ENCODE data around the gene FAM98A.

DNA sequence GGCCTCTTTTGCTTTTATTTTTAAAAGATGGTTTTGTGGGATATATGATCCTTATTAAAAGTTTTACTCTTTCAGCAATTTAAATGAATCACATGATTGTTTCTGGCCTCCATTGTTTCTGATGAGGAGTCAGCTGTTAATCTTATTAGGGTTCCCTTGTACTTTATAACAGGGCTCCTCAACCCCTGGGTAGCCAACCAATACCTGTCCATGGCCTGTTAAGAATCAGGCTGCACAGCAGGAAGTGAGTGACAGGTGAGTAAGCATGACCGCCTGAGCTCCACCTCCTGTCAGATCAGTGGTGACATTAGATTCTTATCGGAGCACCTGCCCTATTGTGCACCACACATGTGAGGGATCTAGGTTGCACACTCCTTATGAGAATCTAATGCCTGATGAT, 45.1 kb upstream of the FAM98A start:
- TF ChIP-seq, protein P1, sequence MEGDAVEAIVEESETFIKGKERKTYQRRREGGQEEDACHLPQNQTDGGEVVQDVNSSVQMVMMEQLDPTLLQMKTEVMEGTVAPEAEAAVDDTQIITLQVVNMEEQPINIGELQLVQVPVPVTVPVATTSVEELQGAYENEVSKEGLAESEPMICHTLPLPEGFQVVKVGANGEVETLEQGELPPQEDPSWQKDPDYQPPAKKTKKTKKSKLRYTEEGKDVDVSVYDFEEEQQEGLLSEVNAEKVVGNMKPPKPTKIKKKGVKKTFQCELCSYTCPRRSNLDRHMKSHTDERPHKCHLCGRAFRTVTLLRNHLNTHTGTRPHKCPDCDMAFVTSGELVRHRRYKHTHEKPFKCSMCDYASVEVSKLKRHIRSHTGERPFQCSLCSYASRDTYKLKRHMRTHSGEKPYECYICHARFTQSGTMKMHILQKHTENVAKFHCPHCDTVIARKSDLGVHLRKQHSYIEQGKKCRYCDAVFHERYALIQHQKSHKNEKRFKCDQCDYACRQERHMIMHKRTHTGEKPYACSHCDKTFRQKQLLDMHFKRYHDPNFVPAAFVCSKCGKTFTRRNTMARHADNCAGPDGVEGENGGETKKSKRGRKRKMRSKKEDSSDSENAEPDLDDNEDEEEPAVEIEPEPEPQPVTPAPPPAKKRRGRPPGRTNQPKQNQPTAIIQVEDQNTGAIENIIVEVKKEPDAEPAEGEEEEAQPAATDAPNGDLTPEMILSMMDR (IDR thresholded peaks at IDR 0.05) = no peak
- TF ChIP-seq POLR2A (IDR thresholded peaks at IDR 0.05) (no peak), POLR2AphosphoS5 (IDR thresholded peaks at IDR 0.05) (no peak), EP300 (IDR thresholded peaks at IDR 0.05) (no peak)

All from stomach (tissue), 4 donors.